NCI-H1436 (cell line): ENCODE data around the gene KPNA3.
"Not testable (repeated sequence)": the region's sequence is repeated elsewhere in the genome, so short reads cannot be mapped to it uniquely, and the experiment has no call there.

Experiments used
- DNase-seq: peaks from one replicate; lab custom pipeline; 2025; lab: John Stamatoyannopoulos, UW

Gene KPNA3

DNA sequence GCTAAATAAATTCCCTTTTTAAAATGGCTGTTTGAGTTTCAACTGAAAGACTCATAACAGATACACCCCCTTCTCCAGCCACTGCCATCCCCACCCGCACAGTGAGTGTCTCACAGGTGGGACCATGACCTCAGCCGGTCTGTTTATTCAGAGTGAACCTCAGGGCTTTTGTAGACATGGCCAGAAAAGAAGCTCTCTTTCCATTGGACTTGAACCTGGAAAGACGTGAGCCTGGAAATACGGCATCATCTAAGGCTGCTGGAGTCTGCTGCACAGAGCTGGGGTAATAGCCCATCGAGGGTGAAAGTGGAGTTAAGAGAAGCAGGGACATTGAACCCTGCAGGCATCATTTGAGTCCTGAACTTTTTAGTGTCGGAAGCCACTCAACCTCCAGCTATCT, 15.2 kb upstream of the KPNA3 start:
- DNase-seq: no peak

GRCh38 chr13:49806126-49806536, 13.6 kb upstream of the KPNA3 start:
- no peak for DNase-seq

DNA sequence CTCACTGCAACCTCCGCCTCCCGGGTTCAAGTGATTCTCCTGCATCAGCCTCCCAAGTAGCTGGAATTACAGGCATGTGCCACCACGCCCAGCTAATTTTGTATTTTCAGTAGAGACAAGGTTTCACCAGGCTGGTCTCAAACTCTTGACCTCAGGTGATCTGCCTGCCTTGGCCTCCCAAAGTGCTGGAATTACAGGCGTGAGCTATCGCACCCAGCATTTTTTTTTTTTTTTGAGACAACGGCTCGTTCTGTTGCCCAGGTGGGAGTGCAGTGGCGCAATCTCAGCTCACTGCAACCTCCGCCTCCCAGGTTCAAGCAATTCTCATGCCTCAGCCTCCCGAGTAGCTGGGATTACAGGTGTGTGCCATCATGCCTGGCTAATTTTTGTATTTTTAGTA, 10.6 kb upstream of the KPNA3 start:
- not testable (repeated sequence) for DNase-seq

GRCh38 chr13:49802426-49802825, 9.9 kb upstream of the KPNA3 start:
- no peak for DNase-seq

- no peak for DNase-seq
Measured at GRCh38 chr13:49791711-49792549, 552 bp downstream of the KPNA3 start.

DNA sequence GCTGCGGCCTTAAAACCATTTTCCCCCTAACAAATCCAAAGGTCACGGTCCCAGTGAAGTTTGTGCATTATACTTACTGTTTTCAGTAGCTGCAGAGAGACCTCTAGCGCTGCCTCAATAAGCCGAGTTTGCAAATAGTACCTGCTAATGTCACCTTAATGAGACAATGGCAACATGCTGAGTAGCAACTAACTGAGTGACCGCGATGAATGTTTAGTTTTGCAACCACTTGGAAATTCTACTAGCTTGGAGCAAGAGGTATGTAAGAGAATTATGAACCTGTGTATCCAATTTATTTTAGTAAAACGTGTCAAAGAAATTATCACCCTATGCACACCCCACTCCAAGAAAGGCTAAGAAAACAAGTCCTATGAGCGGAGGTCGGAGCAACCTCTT, 1.2 kb downstream of the KPNA3 start:
- DNase-seq: no peak

DNA sequence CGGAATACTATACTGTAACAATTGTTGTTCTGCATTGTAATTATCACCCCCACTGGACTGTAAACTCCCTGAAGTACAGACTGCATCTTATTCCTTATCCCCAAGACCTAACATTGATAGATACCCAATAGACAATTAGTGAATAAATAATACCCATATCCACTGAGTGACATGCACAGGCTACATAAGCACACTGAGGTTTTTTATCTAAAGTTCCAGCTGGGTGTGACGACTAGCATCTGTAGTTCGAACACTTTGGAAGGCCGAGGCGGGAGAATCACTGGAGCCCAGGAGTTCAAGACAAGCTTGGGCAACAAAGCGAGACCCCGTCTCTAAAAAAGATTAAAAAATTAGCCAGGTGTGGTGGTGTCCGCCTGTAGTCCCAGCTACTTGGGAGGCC, 2.5 kb downstream of the KPNA3 start:
- DNase-seq: no peak

- no peak for DNase-seq
Measured at GRCh38 chr13:49786401-49787008, 6.0 kb downstream of the KPNA3 start.

DNA sequence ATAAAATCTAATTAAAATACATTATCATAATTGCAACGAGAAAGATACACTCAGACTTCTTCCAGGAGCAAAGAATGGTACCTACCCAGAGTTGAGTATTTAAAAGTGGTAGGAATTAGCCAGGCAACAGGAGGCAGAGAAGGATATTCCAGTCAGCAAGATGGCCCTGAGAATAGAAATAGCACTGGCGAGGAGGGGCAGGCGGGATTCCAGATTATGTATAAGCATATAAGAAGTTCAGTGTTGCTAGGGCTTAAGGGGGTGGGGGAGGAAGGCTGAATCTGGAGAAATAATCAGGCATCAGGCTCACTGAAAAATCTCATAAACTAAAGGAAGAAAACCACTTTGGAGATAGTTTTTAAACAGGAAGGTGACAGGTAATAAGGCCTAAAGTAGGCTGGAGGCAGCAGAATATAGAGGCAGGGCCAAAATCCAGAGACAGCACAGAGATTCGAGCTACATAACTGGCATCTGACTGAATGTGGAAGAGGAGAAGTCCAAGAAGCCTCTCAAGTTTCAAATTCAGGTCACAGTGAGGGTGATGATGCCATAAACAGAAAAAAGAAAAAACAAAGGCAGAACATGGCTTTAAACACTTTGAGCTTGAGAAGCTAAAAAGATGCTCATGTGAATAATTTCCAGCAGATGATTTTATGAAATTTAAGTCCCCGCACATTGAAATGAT, 7.5 kb downstream of the KPNA3 start:
- DNase-seq: no peak

DNA sequence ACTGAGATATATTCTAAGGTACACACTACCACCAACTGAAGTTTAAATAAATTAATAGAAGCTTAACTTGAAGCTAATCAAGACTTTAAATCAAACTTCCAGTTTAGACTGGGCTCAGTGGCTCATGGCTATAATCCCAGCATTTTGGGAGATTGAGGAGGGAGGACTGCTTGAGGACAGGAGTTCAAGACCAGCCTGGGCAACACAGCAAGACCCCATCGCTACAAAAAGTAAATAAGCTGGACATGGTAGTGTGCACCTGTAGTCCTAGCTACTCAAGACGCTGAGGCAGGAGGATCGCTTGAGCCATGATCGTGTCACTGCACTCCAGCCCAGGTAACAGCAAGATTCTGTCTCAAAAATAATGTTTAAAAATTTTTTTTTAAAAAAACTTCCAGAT, 8.6 kb downstream of the KPNA3 start:
- no peak for DNase-seq

- DNase-seq: no peak
Measured at GRCh38 chr13:49782784-49783183, 9.7 kb downstream of the KPNA3 start.

DNA sequence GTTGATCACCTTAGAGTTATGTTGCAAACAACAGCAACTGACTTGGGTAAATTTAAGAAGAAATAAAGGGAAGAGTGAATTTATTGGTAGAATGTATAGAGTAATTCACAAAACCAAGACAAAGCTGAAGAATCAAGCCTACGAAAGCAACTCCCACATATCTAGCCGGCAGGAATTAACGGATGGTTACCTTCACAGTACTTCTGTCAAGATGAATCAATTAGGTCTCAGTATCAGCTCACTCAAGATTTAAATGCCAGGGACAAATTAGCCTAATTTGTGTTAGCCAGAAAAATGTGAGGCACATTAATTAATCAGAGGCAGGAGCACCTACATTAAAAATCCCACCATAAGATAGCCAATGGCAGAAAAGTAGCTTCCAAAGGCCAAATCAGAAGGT, 10.7 kb downstream of the KPNA3 start:
- DNase-seq: no peak

DNA sequence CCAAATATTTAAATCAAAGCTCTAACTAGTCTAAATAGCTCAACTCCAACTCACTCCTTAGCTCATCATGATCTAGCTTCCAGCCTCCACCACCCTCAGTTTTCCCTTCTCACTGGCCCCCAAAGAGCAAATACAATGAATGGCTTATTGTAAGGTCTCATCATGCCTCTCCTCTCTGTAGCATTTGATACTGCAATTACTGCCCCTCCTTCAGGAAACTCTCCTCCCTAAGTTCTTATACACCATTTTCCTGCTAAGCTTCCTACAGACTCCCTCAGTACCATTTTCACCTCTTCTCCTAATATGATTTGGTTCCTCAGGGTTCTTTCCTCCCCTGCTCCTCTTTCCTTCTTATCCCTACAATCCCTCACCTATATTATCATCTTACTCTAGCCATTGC, 12.8 kb downstream of the KPNA3 start:
- no peak for DNase-seq

- no peak for DNase-seq
Measured at GRCh38 chr13:49777746-49778614, 14.5 kb downstream of the KPNA3 start.

GRCh38 chr13:49776871-49777270, 15.6 kb downstream of the KPNA3 start:
- no peak for DNase-seq

- no peak for DNase-seq
Measured at GRCh38 chr13:49774376-49775005, 18.0 kb downstream of the KPNA3 start.

DNA sequence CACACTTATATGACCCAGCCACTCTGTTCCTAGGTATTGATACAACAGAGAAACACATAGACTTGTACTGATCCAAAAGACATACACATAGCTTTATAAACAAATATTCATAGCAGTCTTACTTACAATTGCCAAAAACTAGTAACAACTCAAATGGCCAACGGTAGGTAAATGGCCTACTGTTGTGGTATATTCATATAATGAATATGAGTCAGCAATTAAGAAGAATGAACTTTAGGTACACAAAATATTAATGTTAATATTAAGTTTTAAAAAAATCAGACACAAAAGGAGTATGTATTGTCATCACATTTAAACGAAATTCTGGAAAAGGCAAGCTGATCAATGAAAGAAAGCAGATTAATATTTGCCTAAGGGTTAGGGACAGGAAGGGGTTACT, 19.7 kb downstream of the KPNA3 start:
- no peak for DNase-seq

- DNase-seq: not testable (repeated sequence)
Measured at GRCh38 chr13:49761811-49762210, 30.7 kb downstream of the KPNA3 start.

DNA sequence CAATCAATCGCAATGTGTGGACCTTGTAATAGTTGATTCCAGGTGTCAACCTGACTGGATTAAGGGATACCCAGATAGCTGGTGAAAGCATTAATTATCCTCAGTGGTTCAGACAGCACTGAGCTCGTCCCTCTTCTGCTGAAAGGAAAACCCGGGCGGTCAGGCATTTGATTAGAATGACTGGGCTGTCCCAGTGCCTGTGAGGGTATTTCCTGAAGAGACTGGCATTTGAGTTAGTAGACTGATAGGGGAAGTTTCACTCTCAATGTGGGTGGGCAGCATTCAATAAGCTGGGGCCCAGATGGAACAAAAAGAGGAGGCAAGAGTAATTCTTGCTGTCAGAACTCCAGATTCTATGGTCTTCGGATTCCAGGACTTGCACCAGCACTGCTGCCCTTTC, 31.9 kb downstream of the KPNA3 start:
- DNase-seq: no peak

DNA sequence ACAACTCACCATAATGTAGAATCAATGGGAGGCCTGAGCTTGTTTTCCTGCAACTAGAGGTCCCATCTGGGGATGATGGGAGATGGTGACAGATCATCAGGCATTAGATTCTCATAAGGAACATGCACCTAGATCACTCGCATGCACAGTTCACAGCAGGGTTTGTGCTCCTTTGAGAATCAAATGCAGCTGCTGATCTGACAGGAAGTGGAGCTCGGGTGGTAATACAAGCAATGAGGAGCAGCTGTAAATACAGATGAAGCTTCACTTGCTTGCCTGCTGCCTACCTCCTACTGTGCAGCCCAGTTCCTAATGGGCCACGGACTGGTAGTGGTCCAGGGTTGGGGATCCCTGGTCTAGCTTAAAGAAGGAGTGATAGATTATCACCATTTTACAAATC, 33.0 kb downstream of the KPNA3 start:
- DNase-seq: no peak

- no peak for DNase-seq
Measured at GRCh38 chr13:49756263-49756662, 36.2 kb downstream of the KPNA3 start.

GRCh38 chr13:49754146-49754545, 38.3 kb downstream of the KPNA3 start:
- no peak for DNase-seq
